Muscle of arm (tissue), 12 donors: Measurements from ENCODE around the gene ADCYAP1R1. TPM values are rescaled to one million over a fixed set of nuclear protein-coding genes. Genes with fewer than 3 reads are reported as not detected.
"Not testable (repeated sequence)": the region's sequence is repeated elsewhere in the genome, so short reads cannot be mapped to it uniquely, and the experiment has no call there.

Source experiments
- DNase-seq: peaks from one replicate; pipeline ENCODE4 v3.0.0-alpha.2; 2013
- polyA plus RNA-seq, 12 donors: library from polyadenylated mRNA; unstranded; fragments of 120-200 nt; gene quantifications; one replicate each; pipeline ENCODE4 v1.2.1, GENCODE V29; 2013; ENCODE audit not compliant: insufficient read length in 12 of 12

Gene ADCYAP1R1
- polyA plus RNA-seq, 12 donors = 4.1 to 10.7 (median 8.1) TPM; not detected in 1

- no peak for DNase-seq
These were observed 77.0 kb downstream of the ADCYAP1R1 start for GRCh38 chr7:31129067-31129466.

- DNase-seq = no peak
These were observed 81.4 kb downstream of the ADCYAP1R1 start for GRCh38 chr7:31133497-31133896.

GRCh38 chr7:31134246-31135188, 82.4 kb downstream of the ADCYAP1R1 start:
- DNase-seq = peak; percentile 85

GRCh38 chr7:31137234-31137633, 85.1 kb downstream of the ADCYAP1R1 start:
- no peak for DNase-seq

GRCh38 chr7:31145339-31145738, 93.2 kb downstream of the ADCYAP1R1 start:
- DNase-seq = no peak

GRCh38 chr7:31146030-31146429, 93.9 kb downstream of the ADCYAP1R1 start:
- DNase-seq = no peak

GRCh38 chr7:31146538-31146937, 94.4 kb downstream of the ADCYAP1R1 start:
- no peak for DNase-seq

GRCh38 chr7:31151849-31152248, 99.7 kb downstream of the ADCYAP1R1 start:
- DNase-seq = no peak

GRCh38 chr7:31153318-31153717, 101.2 kb downstream of the ADCYAP1R1 start:
- not testable (repeated sequence) for DNase-seq

- no peak for DNase-seq
These were observed 108.8 kb downstream of the ADCYAP1R1 start for GRCh38 chr7:31160941-31161340.

Other genes with a start within 250 kb of the ADCYAP1R1 start
- 100 to 1,000 TPM in 5 of 12 donors, 10 to 100 TPM in 6, not detected in 1; 76.8 to 135 (median 91.9) TPM for gene AQP1, start 140.5 kb upstream of the ADCYAP1R1 start, polyA plus RNA-seq
- gene GHRHR, start 88.4 kb upstream of the ADCYAP1R1 start, polyA plus RNA-seq = 1 to 10 TPM in 5 of 12 donors, under 1 TPM in 4, not detected in 3; 0.60 to 2.3 (median 1.1) TPM